ENCODE results near the gene CPE.
A peak's percentile ranks its signal among the peaks of the same experiment; 100 is the strongest.
"Not testable (repeated sequence)": the region's sequence is repeated elsewhere in the genome, so short reads cannot be mapped to it uniquely, and the experiment has no call there.

Gene CPE

GRCh38 chr4:165378745-165379677 lies at the start of gene CPE:
Gene CPE, plus strand, starts transcription at chr4:165379008. Its CDS starts 214 bp downstream, at chr4:165379222.
- peak; percentile 84 for DNase-seq (ENCODE audit: low spot score)

GRCh38 chr4:165330071-165330470 lies 48.7 kb upstream of the CPE start:
- no peak for DNase-seq (ENCODE audit: low spot score)

- no peak for DNase-seq (ENCODE audit: low spot score)
Observed at GRCh38 chr4:165330666-165331065, 48.1 kb upstream of the CPE start.

- DNase-seq (ENCODE audit: low spot score): no peak
Observed at GRCh38 chr4:165331359-165331758, 47.4 kb upstream of the CPE start.

GRCh38 chr4:165331823-165332222 lies 47.0 kb upstream of the CPE start:
- no peak for DNase-seq (ENCODE audit: low spot score)

- DNase-seq (ENCODE audit: low spot score): no peak
Observed at GRCh38 chr4:165332502-165332901, 46.3 kb upstream of the CPE start.

- DNase-seq (ENCODE audit: low spot score): no peak
Observed at GRCh38 chr4:165335163-165335703, 43.6 kb upstream of the CPE start.

GRCh38 chr4:165336743-165337142 lies 42.1 kb upstream of the CPE start:
- DNase-seq (ENCODE audit: low spot score): no peak

- not testable (repeated sequence) for DNase-seq (ENCODE audit: low spot score)
Observed at GRCh38 chr4:165342340-165342739, 36.5 kb upstream of the CPE start.

- DNase-seq (ENCODE audit: low spot score): no peak
Observed at GRCh38 chr4:165343353-165344191, 35.2 kb upstream of the CPE start.

- DNase-seq (ENCODE audit: low spot score): no peak
Observed at GRCh38 chr4:165345666-165346417, 33.0 kb upstream of the CPE start.

GRCh38 chr4:165347647-165348569 lies 30.9 kb upstream of the CPE start:
- no peak for DNase-seq (ENCODE audit: low spot score)

GRCh38 chr4:165351359-165352130 lies 27.3 kb upstream of the CPE start:
- no peak for DNase-seq (ENCODE audit: low spot score)

GRCh38 chr4:165355900-165356300 lies 22.9 kb upstream of the CPE start:
- DNase-seq (ENCODE audit: low spot score): no peak

- no peak for DNase-seq (ENCODE audit: low spot score)
Observed at GRCh38 chr4:165359506-165359905, 19.3 kb upstream of the CPE start.

- no peak for DNase-seq (ENCODE audit: low spot score)
Observed at GRCh38 chr4:165360041-165360695, 18.6 kb upstream of the CPE start.

- no peak for DNase-seq (ENCODE audit: low spot score)
Observed at GRCh38 chr4:165360985-165361670, 17.7 kb upstream of the CPE start.

- no peak for DNase-seq (ENCODE audit: low spot score)
Observed at GRCh38 chr4:165361810-165362209, 17.0 kb upstream of the CPE start.

Data from left forelimb (tissue), 1 donor.